ENCODE measurements around the gene STEAP1B. TPM values are rescaled to one million over a fixed set of nuclear protein-coding genes. Genes with fewer than 3 reads are reported as not detected.

Gene STEAP1B
- total RNA-seq, 1 donor from 2014 or later = 5.6 TPM

DNA sequence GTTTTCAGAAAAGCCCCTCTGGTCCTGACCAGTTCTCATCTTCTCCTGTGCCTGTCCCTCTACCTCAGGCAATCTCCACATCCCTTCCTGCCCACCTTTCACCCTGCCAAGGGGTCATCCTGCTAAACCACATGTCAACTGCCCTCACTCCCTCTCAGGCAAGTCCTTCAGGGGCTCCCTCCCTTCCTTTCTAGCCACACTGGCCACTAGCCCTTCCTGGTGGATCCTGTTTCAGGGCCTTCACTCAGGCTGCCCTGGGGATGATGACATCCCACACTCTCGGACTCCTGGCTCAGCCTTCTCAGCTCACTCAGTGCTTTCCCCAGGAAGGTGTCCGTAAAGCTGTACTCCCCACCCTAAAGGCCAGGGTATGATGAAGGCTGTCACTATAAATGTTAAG is 13.4 kb downstream of the STEAP1B start:
- Mint-ChIP-seq H3K4me3 (ENCODE audit: unreplicated experiment) (no peak overlapping the region), H3K27ac (ENCODE audit: unreplicated experiment) (peak overlapping the region; percentile 16), H3K9me3 (ENCODE audit: unreplicated experiment) (no peaks in the 10 kb centered on the region), H3K27me3 (ENCODE audit: unreplicated experiment) (peaks cover 6% of the 10 kb centered on the region), H3K4me1 (ENCODE audit: unreplicated experiment) (peaks cover 40% of the 10 kb centered on the region), H3K36me3 (ENCODE audit: low read depth, unreplicated experiment) (peaks cover 9% of the 10 kb centered on the region)
- no peak for DNase-seq (ENCODE audit: low spot score)
- TF ChIP-seq, protein P1, sequence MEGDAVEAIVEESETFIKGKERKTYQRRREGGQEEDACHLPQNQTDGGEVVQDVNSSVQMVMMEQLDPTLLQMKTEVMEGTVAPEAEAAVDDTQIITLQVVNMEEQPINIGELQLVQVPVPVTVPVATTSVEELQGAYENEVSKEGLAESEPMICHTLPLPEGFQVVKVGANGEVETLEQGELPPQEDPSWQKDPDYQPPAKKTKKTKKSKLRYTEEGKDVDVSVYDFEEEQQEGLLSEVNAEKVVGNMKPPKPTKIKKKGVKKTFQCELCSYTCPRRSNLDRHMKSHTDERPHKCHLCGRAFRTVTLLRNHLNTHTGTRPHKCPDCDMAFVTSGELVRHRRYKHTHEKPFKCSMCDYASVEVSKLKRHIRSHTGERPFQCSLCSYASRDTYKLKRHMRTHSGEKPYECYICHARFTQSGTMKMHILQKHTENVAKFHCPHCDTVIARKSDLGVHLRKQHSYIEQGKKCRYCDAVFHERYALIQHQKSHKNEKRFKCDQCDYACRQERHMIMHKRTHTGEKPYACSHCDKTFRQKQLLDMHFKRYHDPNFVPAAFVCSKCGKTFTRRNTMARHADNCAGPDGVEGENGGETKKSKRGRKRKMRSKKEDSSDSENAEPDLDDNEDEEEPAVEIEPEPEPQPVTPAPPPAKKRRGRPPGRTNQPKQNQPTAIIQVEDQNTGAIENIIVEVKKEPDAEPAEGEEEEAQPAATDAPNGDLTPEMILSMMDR (IDR thresholded peaks at IDR 0.05; ENCODE audit: unreplicated experiment) = no peak

DNA sequence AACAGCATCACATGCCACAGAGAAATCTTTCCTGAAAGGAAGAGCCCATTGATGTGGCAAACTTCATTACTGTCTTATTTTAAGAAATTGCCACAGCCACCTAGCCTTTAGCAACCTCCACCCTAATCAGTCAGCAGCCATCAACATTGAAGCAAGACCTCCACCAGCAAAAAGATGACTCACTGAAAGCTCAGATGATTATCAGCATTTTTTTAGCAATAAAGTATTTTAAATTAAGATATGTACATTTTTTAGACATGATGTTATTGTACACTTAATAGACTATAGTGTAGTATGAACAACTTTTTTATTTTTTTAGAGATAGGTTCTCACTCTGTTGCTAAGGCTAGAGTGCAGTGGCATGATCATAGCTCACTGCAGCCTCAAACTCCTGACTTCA is 14.8 kb downstream of the STEAP1B start:
- Mint-ChIP-seq H3K4me3 (ENCODE audit: unreplicated experiment) (no peak overlapping the region), H3K27ac (ENCODE audit: unreplicated experiment) (no peak overlapping the region)
- DNase-seq (ENCODE audit: low spot score) = no peak

DNA sequence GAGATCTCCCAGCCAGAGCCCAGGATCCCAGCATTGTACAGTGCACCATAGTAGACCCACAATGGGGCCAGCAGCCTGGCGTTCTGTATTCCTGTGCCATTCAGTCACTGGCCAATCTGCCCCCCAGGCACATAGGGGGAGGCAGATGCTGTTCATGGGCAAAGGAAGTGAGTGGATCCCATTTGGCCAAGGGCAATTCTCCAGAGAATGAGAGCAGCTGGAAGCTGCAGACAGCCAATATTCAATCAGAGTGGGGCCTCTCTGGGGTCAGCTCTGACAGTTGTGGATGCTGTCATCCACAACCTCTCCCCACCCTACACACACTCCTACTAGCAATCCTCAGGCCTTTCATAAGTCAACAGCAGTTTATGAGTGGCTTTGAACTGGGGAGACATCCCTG is 17.5 kb downstream of the STEAP1B start:
- no peak for DNase-seq (ENCODE audit: low spot score)
- peaks cover 38% of the 10 kb centered on the region for H3K4me1 Mint-ChIP-seq (ENCODE audit: unreplicated experiment)
- TF ChIP-seq, protein P1 (IDR thresholded peaks at IDR 0.05; ENCODE audit: unreplicated experiment) = no peak
- H3K9me3 Mint-ChIP-seq (ENCODE audit: unreplicated experiment) = no peaks in the 10 kb centered on the region
- H3K27me3 Mint-ChIP-seq (ENCODE audit: unreplicated experiment) = peaks cover 6% of the 10 kb centered on the region
- H3K36me3 Mint-ChIP-seq (ENCODE audit: low read depth, unreplicated experiment) = peaks cover 9% of the 10 kb centered on the region
- no peak overlapping the region for H3K4me3 Mint-ChIP-seq (ENCODE audit: unreplicated experiment)
- no peak overlapping the region for H3K27ac Mint-ChIP-seq (ENCODE audit: unreplicated experiment)

More for the DNA sequence above, 14.8 kb downstream of the STEAP1B start:
- no peaks in the 10 kb centered on the region for H3K9me3 Mint-ChIP-seq (ENCODE audit: unreplicated experiment)
- TF ChIP-seq, protein P1 (IDR thresholded peaks at IDR 0.05; ENCODE audit: unreplicated experiment) = no peak
- peaks cover 41% of the 10 kb centered on the region for H3K4me1 Mint-ChIP-seq (ENCODE audit: unreplicated experiment)
- H3K36me3 Mint-ChIP-seq (ENCODE audit: low read depth, unreplicated experiment) = peaks cover 9% of the 10 kb centered on the region
- H3K27me3 Mint-ChIP-seq (ENCODE audit: unreplicated experiment) = peaks cover 6% of the 10 kb centered on the region

DNA sequence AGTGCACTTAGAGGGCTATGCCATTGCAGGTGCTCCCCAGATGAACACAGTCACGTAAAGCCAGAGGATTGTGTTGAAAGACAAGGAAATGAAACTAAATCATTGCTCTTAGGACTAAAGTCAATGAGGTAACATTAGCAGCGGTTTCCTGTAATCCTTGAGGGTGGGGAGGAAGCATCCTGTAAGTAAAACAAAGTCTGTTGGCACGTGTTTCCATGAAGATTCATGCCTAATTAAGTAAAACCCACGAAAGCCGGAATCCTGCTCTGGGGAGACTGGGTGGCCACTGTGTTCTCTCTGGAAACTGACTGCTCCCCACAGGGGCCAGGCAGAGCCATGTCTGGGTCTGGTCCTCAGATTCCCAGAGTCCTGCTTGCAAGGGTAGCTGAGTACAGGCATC is 18.3 kb downstream of the STEAP1B start:
- TF ChIP-seq, protein P1 (IDR thresholded peaks at IDR 0.05; ENCODE audit: unreplicated experiment) = no peak
- H3K36me3 Mint-ChIP-seq (ENCODE audit: low read depth, unreplicated experiment) = peaks cover 8% of the 10 kb centered on the region
- H3K9me3 Mint-ChIP-seq (ENCODE audit: unreplicated experiment) = no peaks in the 10 kb centered on the region
- no peak for DNase-seq (ENCODE audit: low spot score)
- H3K4me1 Mint-ChIP-seq (ENCODE audit: unreplicated experiment) = peaks cover 30% of the 10 kb centered on the region
- H3K4me3 Mint-ChIP-seq (ENCODE audit: unreplicated experiment) = no peak overlapping the region
- H3K27ac Mint-ChIP-seq (ENCODE audit: unreplicated experiment) = peak overlapping the region; percentile 52
- peaks cover 7% of the 10 kb centered on the region for H3K27me3 Mint-ChIP-seq (ENCODE audit: unreplicated experiment)

DNA sequence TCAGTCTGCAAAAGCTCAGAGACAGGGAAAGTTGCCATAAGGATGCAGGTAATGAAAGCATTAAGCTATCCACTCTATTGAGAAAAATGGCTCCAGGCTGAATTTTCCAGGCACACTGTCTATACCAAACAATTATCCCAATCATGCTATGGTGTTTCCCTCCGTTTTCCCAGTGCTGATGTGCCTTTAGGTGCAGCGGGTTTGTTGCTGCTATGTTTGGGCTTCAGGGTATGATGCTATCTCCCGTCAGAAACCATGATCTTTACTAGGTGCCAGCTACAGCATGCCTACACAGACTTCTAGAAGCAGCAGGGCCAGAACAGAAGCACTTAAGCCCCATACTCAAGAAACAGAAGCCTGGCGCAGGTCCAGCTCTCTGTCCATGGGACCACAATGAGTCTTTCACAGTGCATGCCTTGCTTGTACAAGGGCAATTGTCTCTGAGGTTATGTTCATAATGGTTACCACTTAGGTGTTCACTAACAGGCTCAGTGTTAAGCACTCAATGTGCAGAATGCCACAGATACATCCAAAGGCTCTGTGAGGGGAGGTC is 19.4 kb downstream of the STEAP1B start:
- Mint-ChIP-seq H3K9me3 (ENCODE audit: unreplicated experiment) (no peaks in the 10 kb centered on the region), H3K4me3 (ENCODE audit: unreplicated experiment) (no peak overlapping the region), H3K27me3 (ENCODE audit: unreplicated experiment) (peaks cover 4% of the 10 kb centered on the region), H3K4me1 (ENCODE audit: unreplicated experiment) (peaks cover 21% of the 10 kb centered on the region), H3K27ac (ENCODE audit: unreplicated experiment) (no peak overlapping the region), H3K36me3 (ENCODE audit: low read depth, unreplicated experiment) (peaks cover 4% of the 10 kb centered on the region)
- TF ChIP-seq, protein P1 (IDR thresholded peaks at IDR 0.05; ENCODE audit: unreplicated experiment) = no peak
- DNase-seq (ENCODE audit: low spot score) = no peak

Data from endothelial cell (in vitro differentiated cells).